Astrocyte (in vitro differentiated cells and primary cell): ENCODE results near the gene BEND5.

Source experiments
- EZH2 ChIP-seq: IDR thresholded peaks from 2 replicates; pipeline ENCODE4 v1.6.1; 2012; ENCODE audit warnings: mild to moderate bottlenecking, low read length, inconsistent platforms; ENCODE audit not compliant: insufficient read depth
- TF ChIP-seq, protein P1 (sequence below): IDR thresholded peaks from 2 replicates; pipeline ENCODE4 v1.5.1; 2011; ENCODE audit warnings: low read depth, mild to moderate bottlenecking, inconsistent platforms, low read length, moderate library complexity; ENCODE audit not compliant: insufficient read depth

DNA sequence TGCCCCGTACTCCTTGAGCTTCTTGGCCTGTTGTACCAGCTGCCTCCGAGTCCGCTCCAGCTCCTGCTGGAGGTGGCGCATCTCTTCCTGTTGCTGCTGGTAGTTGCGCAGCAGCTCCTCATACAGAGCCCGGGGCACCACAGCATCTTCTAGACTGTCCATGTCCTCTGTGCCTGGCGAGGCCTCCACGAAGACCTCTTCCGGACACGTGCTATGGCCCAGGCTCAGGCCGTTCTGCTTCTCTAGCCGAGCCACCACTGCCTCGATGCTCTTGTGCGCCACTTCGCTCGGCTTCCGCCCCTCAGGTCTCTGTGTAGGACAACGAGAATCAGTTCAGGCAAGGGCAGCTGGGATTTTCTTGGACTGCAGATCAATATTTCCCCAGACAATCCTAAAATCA is 17.7 kb downstream of the BEND5 start:
- TF ChIP-seq, protein P1, sequence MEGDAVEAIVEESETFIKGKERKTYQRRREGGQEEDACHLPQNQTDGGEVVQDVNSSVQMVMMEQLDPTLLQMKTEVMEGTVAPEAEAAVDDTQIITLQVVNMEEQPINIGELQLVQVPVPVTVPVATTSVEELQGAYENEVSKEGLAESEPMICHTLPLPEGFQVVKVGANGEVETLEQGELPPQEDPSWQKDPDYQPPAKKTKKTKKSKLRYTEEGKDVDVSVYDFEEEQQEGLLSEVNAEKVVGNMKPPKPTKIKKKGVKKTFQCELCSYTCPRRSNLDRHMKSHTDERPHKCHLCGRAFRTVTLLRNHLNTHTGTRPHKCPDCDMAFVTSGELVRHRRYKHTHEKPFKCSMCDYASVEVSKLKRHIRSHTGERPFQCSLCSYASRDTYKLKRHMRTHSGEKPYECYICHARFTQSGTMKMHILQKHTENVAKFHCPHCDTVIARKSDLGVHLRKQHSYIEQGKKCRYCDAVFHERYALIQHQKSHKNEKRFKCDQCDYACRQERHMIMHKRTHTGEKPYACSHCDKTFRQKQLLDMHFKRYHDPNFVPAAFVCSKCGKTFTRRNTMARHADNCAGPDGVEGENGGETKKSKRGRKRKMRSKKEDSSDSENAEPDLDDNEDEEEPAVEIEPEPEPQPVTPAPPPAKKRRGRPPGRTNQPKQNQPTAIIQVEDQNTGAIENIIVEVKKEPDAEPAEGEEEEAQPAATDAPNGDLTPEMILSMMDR: no peak
- no peak for TF ChIP-seq EZH2
